Neuronal stem cell (in vitro differentiated cells): Measurements from ENCODE around the gene PPP2R5C.
A peak's percentile ranks its signal among the peaks of the same experiment; 100 is the strongest.
"Not testable (repeated sequence)": the region's sequence is repeated elsewhere in the genome, so short reads cannot be mapped to it uniquely, and the experiment has no call there.

Experiments
- DNase-seq: peaks from one replicate; pipeline ENCODE4 v3.0.0-alpha.2; 2013; ENCODE audit warnings: low spot score
- H2AFZ ChIP-seq: one replicate; pipeline ENCODE4 v1.6.1; 2013; ENCODE audit warnings: mild to moderate bottlenecking, low read length, inconsistent platforms
- H2AK5ac ChIP-seq: 2 replicates; pipeline ENCODE4 v1.6.1; 2013; ENCODE audit warnings: low read depth, mild to moderate bottlenecking, inconsistent platforms, low read length, moderate library complexity, mixed read lengths
- H2BK120ac ChIP-seq: 2 replicates; pipeline ENCODE4 v1.6.1; 2013; ENCODE audit warnings: low read depth, mild to moderate bottlenecking, inconsistent platforms, low read length, moderate library complexity, mixed read lengths
- H2BK12ac ChIP-seq: one replicate; pipeline ENCODE4 v1.6.1; 2013; ENCODE audit warnings: low read length, inconsistent platforms
- H2BK15ac ChIP-seq: 2 replicates; pipeline ENCODE4 v1.6.1; 2013; ENCODE audit warnings: mild to moderate bottlenecking, low read length, inconsistent platforms, mixed read lengths
- H2BK5ac ChIP-seq: one replicate; pipeline ENCODE4 v1.6.1; 2013; ENCODE audit warnings: inconsistent platforms, mild to moderate bottlenecking, low read length, moderate library complexity
- H3K14ac ChIP-seq: one replicate; pipeline ENCODE4 v1.6.1; 2013; ENCODE audit warnings: low read length, inconsistent platforms
- H3K18ac ChIP-seq: 2 replicates; pipeline ENCODE4 v1.6.1; 2013; ENCODE audit warnings: low read length, inconsistent platforms
- H3K23ac ChIP-seq: 2 replicates; pipeline ENCODE4 v1.6.1; 2013; ENCODE audit warnings: low read depth, mild to moderate bottlenecking, mixed read lengths, low read length, inconsistent platforms; ENCODE audit not compliant: poor library complexity
- H3K27ac ChIP-seq: replicated peaks from 3 replicates; pipeline ENCODE4 v1.5.1; 2013; ENCODE audit warnings: low read length, inconsistent platforms
- H3K27me3 ChIP-seq, 3 experiments: 2 replicates each; pipeline ENCODE4 v1.6.1; 2013; ENCODE audit warnings: low read length in 3 of 3, mild to moderate bottlenecking in 2 of 3, inconsistent platforms in 1 of 3, low read depth in 1 of 3, mixed read lengths in 1 of 3, moderate library complexity in 1 of 3; ENCODE audit not compliant: control insufficient read depth in 3 of 3, insufficient read depth in 3 of 3
- H3K36me3 ChIP-seq, 2 donors: replicated peaks in 1 of 2; 2 replicates each; pipeline ENCODE4 v1.6.1; 2013; ENCODE audit warnings: low read length in 2 of 2; ENCODE audit not compliant: control insufficient read depth in 2 of 2, insufficient read depth in 2 of 2
- H3K4ac ChIP-seq: 2 replicates; pipeline ENCODE4 v1.6.1; 2013; ENCODE audit warnings: inconsistent platforms, mild to moderate bottlenecking, low read length, moderate library complexity
- H3K4me1 ChIP-seq, 2 donors: 1 replicate in 1 of 2; 2 replicates in 1 of 2; pipeline ENCODE4 v1.6.1; 2013; ENCODE audit warnings: low read length in 2 of 2, low read depth in 1 of 2; ENCODE audit not compliant: control insufficient read depth in 2 of 2, insufficient read depth in 1 of 2
- H3K4me2 ChIP-seq: one replicate; pipeline ENCODE4 v1.6.1; 2013; ENCODE audit warnings: mild to moderate bottlenecking, low read length, inconsistent platforms; ENCODE audit not compliant: insufficient read depth, poor library complexity, severe bottlenecking
- H3K4me3 ChIP-seq, 2 donors: 2 replicates each; pipeline ENCODE4 v1.5.1; 2013; ENCODE audit warnings: low read length in 2 of 2, mild to moderate bottlenecking in 2 of 2, inconsistent platforms in 1 of 2, moderate library complexity in 1 of 2
- H3K79me1 ChIP-seq: one replicate; pipeline ENCODE4 v1.6.1; 2013; ENCODE audit warnings: low read depth, mild to moderate bottlenecking, inconsistent platforms, low read length, moderate library complexity
- H3K9ac ChIP-seq: one replicate; pipeline ENCODE4 v1.6.1; 2013; ENCODE audit warnings: mild to moderate bottlenecking, low read depth, low read length, inconsistent platforms; ENCODE audit not compliant: poor library complexity
- H3K9me3 ChIP-seq, 2 donors: replicated peaks in 1 of 2; 2 replicates each; pipeline versions ENCODE3 to v1.6.1; 2013; ENCODE audit warnings: low read length in 2 of 2, mild to moderate bottlenecking in 2 of 2, inconsistent platforms in 1 of 2, low read depth in 1 of 2, mixed read lengths in 1 of 2, moderate library complexity in 1 of 2; ENCODE audit not compliant: control insufficient read depth in 2 of 2, insufficient read depth in 1 of 2
- H4K8ac ChIP-seq: one replicate; pipeline ENCODE4 v1.6.1; 2013; ENCODE audit warnings: low read depth, mild to moderate bottlenecking, inconsistent platforms, low read length, moderate library complexity
- H4K91ac ChIP-seq: one replicate; pipeline ENCODE4 v1.6.1; 2013; ENCODE audit warnings: low read length, low read depth, mild to moderate bottlenecking, inconsistent platforms; ENCODE audit not compliant: poor library complexity
- WGBS, 2 donors: extraction: QIAGEN DNeasy Blood & Tissue Kit; methylation state at CpG; one replicate each; pipeline ENCODE4 v1.1.7; 2013; ENCODE audit warnings: missing lambda C conversion rate in 2 of 2, mixed read lengths in 1 of 2; ENCODE audit not compliant: insufficient read length in 2 of 2, insufficient replicate concordance in 1 of 2; ENCODE audit errors: extremely low coverage in 2 of 2; 5-methylcytosine and 5-hydroxymethylcytosine counted together

Gene PPP2R5C

GRCh38 chr14:101723061-101723595 is 38.4 kb upstream of the PPP2R5C start:
- no peak overlapping the region for H3K9ac ChIP-seq
- no peak overlapping the region for H3K23ac ChIP-seq
- DNase-seq = no peak
- no peak overlapping the region for H2BK15ac ChIP-seq
- no peak overlapping the region for H2BK12ac ChIP-seq
- no peak overlapping the region for H2BK120ac ChIP-seq
- no peak overlapping the region for H3K27ac ChIP-seq
- no peak overlapping the region for H3K18ac ChIP-seq
- no peak overlapping the region for H3K4me3 ChIP-seq
- no peak overlapping the region for H2AFZ ChIP-seq
- H2BK5ac ChIP-seq = no peak overlapping the region
- H4K91ac ChIP-seq = no peak overlapping the region
- no peaks in the 10 kb centered on the region for H3K36me3 ChIP-seq
- no peak overlapping the region for H3K14ac ChIP-seq
- no peaks in the 10 kb centered on the region for H3K27me3 ChIP-seq
- H2AK5ac ChIP-seq = no peak overlapping the region
- H3K4me1 ChIP-seq = peaks cover 1 to 2% of the 10 kb centered on the region in 2 donors
- H3K4ac ChIP-seq = no peak overlapping the region
- H3K9me3 ChIP-seq = peaks cover 2 to 3% of the 10 kb centered on the region in 2 donors
- WGBS, 2 donors = no CpG with 5 or more reads among the region's 8 CpGs
- no peak overlapping the region for H4K8ac ChIP-seq
- no peaks in the 10 kb centered on the region for H3K79me1 ChIP-seq
- H3K4me2 ChIP-seq = no peak overlapping the region

DNA sequence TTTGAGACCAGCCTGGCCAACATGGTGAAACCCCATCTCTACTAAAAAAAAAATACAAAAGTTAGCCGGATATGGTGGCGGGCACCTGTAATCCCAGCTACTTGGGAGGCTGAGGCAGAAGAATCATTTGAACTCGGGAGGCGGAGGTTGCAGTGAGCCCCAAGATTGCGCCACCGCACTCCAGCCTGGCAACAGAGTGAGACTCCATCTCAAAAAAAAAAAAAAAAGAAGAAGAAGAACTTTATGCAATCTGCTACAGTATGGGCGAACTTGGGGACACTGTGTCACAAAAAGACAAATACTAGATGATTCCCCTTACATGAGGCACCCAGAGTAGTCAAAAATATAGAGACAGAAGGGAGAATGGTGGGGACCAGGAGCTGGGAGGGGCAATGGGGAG is 35.9 kb upstream of the PPP2R5C start:
- not testable (repeated sequence) for H2BK15ac ChIP-seq, H3K18ac ChIP-seq, H2AFZ ChIP-seq, H3K36me3 ChIP-seq, H3K14ac ChIP-seq, H3K4ac ChIP-seq, H4K91ac ChIP-seq, H2BK5ac ChIP-seq, H2BK120ac ChIP-seq, H2BK12ac ChIP-seq, H3K4me1 ChIP-seq, H3K4me3 ChIP-seq, H2AK5ac ChIP-seq, H3K23ac ChIP-seq, H3K27ac ChIP-seq, DNase-seq, H3K27me3 ChIP-seq, H3K9ac ChIP-seq, H3K4me2 ChIP-seq, H3K79me1 ChIP-seq, H3K9me3 ChIP-seq, H4K8ac ChIP-seq
- WGBS, 2 donors = no CpG with 5 or more reads among the region's 7 CpGs

DNA sequence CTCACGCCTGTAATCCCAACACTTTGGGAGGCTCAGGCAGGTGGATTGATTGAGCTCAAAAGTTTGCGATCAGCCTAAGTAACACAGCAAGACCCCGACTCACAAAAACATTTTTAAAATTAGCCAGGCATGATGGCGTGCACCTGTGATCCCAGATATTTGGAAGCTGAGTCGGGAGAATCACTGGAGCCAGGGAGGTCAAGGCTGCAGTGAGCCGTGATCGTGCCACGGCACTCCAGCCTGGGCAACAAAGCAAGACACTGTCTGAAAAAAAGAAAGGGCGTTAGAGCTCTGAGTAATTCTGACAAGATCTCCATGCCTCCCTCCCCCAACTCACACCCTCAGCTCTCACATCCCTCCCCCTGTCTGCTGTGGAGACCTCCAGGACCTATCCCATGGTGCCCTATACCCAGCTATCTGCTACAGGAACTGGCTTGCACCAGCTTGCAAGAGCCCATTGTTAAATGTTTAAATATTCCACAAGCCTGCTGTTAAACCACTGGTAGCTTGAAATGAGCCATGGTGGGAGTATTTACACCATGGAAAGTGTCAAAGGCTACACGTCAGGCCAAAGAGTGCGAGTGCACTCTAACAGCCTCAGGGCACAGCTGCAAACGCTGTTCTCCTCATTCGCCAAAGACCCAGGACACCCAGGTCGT is 35.1 kb upstream of the PPP2R5C start:
- Histone ChIP-seq H3K4me1 (peaks cover 0 to 5% of the 10 kb centered on the region in 2 donors), H3K9ac (no peak overlapping the region), H2BK120ac (no peak overlapping the region), H3K14ac (no peak overlapping the region), H3K4me3 (no peak overlapping the region), H2BK15ac (no peak overlapping the region), H3K4me2 (no peak overlapping the region), H3K79me1 (no peaks in the 10 kb centered on the region), H3K18ac (no peak overlapping the region), H3K9me3 (peaks cover 2 to 3% of the 10 kb centered on the region in 2 donors), H3K36me3 (no peaks in the 10 kb centered on the region), H3K4ac (no peak overlapping the region), H2BK12ac (no peak overlapping the region), H3K27ac (no peak overlapping the region), H2AK5ac (no peak overlapping the region), H4K8ac (no peak overlapping the region), H3K23ac (no peak overlapping the region), H3K27me3 (no peaks in the 10 kb centered on the region), H4K91ac (no peak overlapping the region), H2BK5ac (no peak overlapping the region), H2AFZ (peak overlapping the region; percentile 45)
- DNase-seq = no peak
- no CpG with 5 or more reads among the region's 14 CpGs for WGBS, 2 donors

DNA sequence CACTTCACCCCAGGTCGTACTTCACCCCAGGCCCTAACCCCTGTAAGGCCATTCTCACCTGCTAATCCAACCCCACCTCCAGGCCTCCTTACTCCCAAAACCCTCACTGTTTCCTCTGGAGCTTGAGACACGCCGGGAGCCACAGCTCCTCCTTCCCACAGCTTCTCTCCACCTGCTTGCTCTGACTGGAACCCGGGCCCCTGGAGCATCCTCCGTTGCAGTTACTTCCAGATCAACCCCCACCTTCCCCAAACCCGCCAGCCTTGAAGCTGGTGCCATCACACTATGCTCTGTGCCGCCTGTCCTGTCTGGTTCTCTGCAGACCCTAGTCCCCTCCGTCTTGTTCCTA is 34.6 kb upstream of the PPP2R5C start:
- no peak overlapping the region for H2AK5ac ChIP-seq
- no peak overlapping the region for H2BK12ac ChIP-seq
- H4K91ac ChIP-seq = no peak overlapping the region
- no peaks in the 10 kb centered on the region for H3K36me3 ChIP-seq
- no peak for DNase-seq
- H3K9ac ChIP-seq = no peak overlapping the region
- H3K4me1 ChIP-seq = peaks cover 4 to 9% of the 10 kb centered on the region in 2 donors
- no peak overlapping the region for H3K4ac ChIP-seq
- no peak overlapping the region for H4K8ac ChIP-seq
- H3K27me3 ChIP-seq = no peaks in the 10 kb centered on the region
- no peak overlapping the region for H3K4me2 ChIP-seq
- no peaks in the 10 kb centered on the region for H3K79me1 ChIP-seq
- H3K27ac ChIP-seq = no peak overlapping the region
- WGBS, 2 donors = no CpG with 5 or more reads among the region's 8 CpGs
- no peak overlapping the region for H2BK120ac ChIP-seq
- no peak overlapping the region for H2BK5ac ChIP-seq
- H3K23ac ChIP-seq = no peak overlapping the region
- peaks cover 2 to 3% of the 10 kb centered on the region in 2 donors for H3K9me3 ChIP-seq
- no peak overlapping the region for H2BK15ac ChIP-seq
- H3K14ac ChIP-seq = no peak overlapping the region
- H2AFZ ChIP-seq = peak overlapping the region; percentile 45
- H3K18ac ChIP-seq = no peak overlapping the region
- no peak overlapping the region for H3K4me3 ChIP-seq
